ENCODE measurements around the gene OR1J1.

OR1J1 gene, protein sequence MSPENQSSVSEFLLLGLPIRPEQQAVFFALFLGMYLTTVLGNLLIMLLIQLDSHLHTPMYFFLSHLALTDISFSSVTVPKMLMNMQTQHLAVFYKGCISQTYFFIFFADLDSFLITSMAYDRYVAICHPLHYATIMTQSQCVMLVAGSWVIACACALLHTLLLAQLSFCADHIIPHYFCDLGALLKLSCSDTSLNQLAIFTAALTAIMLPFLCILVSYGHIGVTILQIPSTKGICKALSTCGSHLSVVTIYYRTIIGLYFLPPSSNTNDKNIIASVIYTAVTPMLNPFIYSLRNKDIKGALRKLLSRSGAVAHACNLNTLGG

GRCh38 chr9:122477826-122478225 is at the start of gene OR1J1:
Gene OR1J1, minus strand, starts transcription at chr9:122477926. Its CDS starts 0 bp downstream, at chr9:122477926.
- DNase-seq: no peak

DNA sequence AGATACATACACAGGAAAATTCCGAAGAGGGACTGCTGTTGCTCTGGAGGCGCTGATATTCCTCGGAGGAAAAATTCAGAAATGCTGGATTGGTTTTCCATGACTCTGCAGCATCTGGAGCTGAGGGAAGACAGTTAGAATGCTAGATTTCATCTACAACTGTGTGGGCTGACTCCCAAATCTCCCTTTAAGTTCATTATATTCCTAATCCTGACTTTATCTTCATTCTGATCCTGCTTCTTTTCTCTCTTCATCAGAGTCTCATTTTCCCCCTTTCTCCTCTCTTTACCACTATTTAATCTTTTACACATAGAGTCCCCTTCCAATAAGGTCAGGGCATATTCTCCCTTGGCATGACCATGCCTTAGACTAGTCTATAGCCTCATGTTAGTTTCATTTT is 49.5 kb upstream of the OR1J1 start, which contains the start of gene OR1N1:
Gene OR1N1 (minus strand): TSS at position 101 of the 400 bp plus-strand sequence. CDS start 0 bp downstream, at position 101.
- DNase-seq: no peak

- DNase-seq: no peak
Observed at GRCh38 chr9:122526602-122527001, 48.9 kb upstream of the OR1J1 start.

- DNase-seq: no peak
Observed at GRCh38 chr9:122519376-122519775, 41.6 kb upstream of the OR1J1 start.

- no peak for DNase-seq
Observed at GRCh38 chr9:122518841-122519240, 41.1 kb upstream of the OR1J1 start, which contains the start of gene OR1J4. Gene OR1J4, plus strand, starts transcription at chr9:122519141. Its CDS starts 0 bp downstream, at chr9:122519141.

DNA sequence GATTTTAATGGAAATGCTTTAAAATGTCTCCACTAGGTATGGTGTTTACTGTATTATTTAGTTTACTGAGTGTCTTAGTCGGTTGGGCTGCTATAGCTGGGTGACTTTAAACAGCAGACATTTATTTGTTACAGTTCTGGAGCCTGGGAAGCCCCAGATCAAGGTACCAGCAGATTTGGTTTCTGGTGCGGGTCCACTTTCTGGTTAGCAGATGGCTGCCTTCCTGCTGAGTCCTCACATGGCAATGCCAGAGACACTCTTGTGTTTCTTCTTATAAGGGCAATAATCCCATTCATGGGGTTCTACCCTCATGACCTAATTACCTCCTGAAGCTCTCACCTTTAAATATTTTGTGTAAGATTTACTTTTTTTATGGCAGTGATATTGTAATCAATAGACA is 40.5 kb upstream of the OR1J1 start:
- DNase-seq: no peak

DNA sequence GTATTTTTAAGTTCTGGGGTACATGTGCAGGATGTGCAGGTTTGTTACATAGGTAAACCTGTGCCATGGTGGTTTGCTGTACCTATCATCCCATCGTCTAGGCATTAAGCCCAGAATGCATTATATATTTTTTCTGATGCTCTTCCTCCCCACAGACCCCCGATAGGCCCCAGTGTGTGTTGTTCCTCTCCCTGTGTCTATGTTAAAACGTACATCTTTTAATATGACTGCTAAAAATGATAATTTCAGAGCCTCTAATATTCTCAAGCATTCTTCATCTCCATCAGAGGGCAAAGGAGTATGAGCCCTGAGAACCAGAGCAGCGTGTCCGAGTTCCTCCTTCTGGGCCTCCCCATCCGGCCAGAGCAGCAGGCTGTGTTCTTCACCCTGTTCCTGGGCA is 32.8 kb upstream of the OR1J1 start, which contains the start of gene OR1J2:
Gene OR1J2 (plus strand): TSS at position 301 of the 400 bp plus-strand sequence. CDS start 0 bp downstream, at position 301.
- no peak for DNase-seq

- DNase-seq: no peak
Observed at GRCh38 chr9:122506964-122507363, 29.2 kb upstream of the OR1J1 start.

DNA sequence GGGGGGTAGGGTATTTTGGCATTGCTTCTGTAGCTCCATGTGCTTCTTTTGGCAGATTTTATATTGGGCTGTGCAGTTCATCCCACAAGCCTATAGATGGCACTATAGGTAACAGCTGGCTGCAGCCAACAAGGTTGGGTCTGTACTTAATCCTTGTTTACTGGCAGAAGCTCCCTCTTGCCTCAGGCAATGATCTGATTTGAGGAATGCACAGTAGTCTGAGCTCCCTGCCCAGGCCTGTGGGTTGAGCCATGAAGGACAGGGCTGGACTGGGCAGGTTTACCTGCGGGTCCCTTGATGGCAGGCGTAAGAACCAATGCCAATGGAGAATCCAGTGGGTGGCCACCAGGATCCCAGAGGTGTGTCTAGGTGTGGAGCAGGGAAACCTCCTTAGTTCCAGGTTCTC is 21.2 kb upstream of the OR1J1 start:
- peak; percentile 27 for DNase-seq

GRCh38 chr9:122479062-122479461 is 1.3 kb upstream of the OR1J1 start:
- DNase-seq: no peak

DNA sequence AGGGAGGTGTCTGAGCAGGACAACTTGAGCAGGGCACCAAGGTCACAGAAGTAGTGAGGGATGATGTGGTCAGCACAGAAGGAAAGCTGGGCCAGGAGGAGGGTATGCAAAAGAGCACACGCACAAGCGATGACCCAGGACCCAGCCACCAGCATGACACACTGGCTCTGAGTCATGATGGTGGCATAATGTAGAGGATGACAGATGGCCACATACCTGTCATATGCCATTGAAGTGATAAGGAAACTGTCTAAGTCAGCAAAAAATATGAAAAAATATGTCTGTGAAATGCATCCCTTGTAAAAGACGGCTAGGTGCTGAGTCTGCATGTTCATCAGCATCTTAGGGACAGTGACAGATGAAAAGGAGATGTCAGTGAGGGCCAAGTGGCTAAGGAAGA is 380 bp downstream of the OR1J1 start:
- no peak for DNase-seq

GRCh38 chr9:122475717-122476116 is 2.0 kb downstream of the OR1J1 start:
- DNase-seq: no peak

DNA sequence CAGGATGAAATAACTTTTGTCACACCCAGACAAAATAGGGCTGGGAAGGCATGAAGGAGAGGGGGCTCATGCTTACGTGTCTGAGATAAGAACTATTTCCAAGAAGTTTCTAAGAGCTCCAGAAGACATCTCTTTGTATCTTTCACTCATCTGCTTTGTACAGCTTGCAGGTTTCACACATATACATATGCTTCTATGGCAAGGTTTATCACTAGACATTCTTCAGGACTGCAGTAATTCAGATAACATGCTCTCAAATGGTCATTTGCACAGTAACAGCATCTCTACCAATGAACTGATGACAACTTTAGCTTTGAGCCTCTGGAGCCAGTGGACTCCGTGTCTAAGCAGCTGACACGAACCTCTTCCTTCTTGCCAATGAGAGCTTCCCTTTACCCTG is 3.2 kb downstream of the OR1J1 start:
- DNase-seq: no peak

GRCh38 chr9:122468735-122469134 is 9.0 kb downstream of the OR1J1 start:
- no peak for DNase-seq

- DNase-seq: no peak
Observed at GRCh38 chr9:122466456-122466855, 11.3 kb downstream of the OR1J1 start.

- peak; percentile 85 for DNase-seq
Observed at GRCh38 chr9:122464633-122465567, 12.8 kb downstream of the OR1J1 start.

DNA sequence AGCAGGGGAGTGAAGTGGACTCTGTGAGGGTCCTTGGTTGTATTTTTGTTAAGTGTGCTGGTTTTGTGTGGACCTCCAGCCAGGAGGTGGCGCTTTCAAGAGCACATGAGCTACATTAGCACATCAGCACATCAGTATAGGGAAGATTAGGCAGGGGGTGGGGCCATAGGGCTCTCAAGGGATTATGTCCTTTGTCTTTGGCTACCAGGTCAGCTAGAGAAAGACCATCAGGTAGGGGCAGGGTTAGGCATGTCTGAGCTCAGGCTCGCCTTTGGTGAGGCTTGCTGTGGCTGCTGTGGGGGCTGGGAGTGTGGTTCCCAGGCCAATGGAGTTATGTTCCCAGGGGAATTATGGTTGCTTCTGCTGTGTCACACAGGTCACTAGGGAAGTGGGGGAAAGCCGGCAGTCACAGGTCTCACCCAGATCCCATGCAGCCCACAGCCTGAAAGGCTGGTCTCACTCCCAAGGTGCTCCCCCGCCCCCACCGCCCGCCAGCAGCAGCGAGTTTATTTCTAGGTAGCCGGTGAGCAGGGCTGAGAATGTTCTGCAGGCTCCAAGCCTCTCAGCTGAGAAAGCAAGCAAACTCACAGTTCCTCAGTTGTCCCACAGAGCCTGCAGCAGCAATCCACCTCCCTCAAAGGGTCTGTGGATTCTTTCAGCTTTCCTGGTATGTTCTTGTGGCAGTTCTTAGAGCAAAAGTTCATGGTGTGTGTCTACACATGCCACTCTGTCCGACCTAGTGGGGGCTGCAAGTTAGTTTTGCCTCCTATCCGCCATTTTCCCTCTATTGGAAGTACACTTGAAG is 13.7 kb downstream of the OR1J1 start:
- DNase-seq: peak; percentile 19

- DNase-seq: no peak
Observed at GRCh38 chr9:122457787-122458186, 19.9 kb downstream of the OR1J1 start.

GRCh38 chr9:122456123-122456522 is 21.6 kb downstream of the OR1J1 start:
- DNase-seq: no peak

- no peak for DNase-seq
Observed at GRCh38 chr9:122453677-122454135, 24.0 kb downstream of the OR1J1 start.

- no peak for DNase-seq
Observed at GRCh38 chr9:122446819-122447484, 30.8 kb downstream of the OR1J1 start.

- no peak for DNase-seq
Observed at GRCh38 chr9:122445155-122445749, 32.5 kb downstream of the OR1J1 start.

All from NCI-H345 (cell line).